ENCODE data around the gene SPATA6. TPM values are rescaled to one million over a fixed set of nuclear protein-coding genes. Genes with fewer than 3 reads are reported as not detected.

Gene SPATA6
- polyA plus RNA-seq, 1 donor from 2014 or later: 3.2 TPM

DNA sequence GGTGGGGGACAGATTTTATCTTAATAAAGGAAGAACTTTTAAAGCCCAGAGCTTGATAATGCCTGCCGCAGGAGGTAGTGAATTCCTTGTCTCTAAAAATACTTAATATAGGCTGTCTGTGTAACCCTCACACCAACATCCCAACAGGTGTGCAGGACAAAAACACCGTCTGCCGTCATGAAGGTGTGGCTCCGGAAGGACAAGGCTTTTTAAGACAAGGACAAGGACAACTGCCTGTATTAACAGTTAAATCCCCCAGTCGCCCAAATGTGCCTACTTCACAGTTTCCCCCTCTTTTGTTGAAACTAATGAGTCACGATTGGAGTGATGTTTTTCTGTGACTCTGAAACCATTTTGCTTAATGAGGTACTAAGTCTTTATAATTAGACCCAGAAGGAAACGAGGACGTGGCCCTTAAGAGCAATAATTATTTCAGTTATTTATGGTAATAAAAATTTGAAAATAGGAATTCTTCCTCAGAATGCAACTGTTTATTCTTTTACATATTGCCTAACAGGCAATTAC lies 27.3 kb upstream of the SPATA6 start:
- no peaks in the 10 kb centered on the region for H3K27me3 ChIP-seq (ENCODE audit: insufficient read depth, low read depth, low read length)
- no peaks in the 10 kb centered on the region for H3K79me2 ChIP-seq (replicated peaks; ENCODE audit: insufficient read depth, low read length)
- no peak overlapping the region for H3K27ac ChIP-seq (ENCODE audit: low read length)
- no peak overlapping the region for H3K4me2 ChIP-seq (ENCODE audit: low read length)
- H3K4me3 ChIP-seq (ENCODE audit: low read length): no peak overlapping the region
- H4K20me1 ChIP-seq (ENCODE audit: insufficient read depth): no peaks in the 10 kb centered on the region
- H3K36me3 ChIP-seq (ENCODE audit: insufficient read depth, low read length): no peaks in the 10 kb centered on the region
- H3K9ac ChIP-seq (ENCODE audit: low read length): no peak overlapping the region
- no peak overlapping the region for H2AFZ ChIP-seq (ENCODE audit: low read depth, low read length)
- no peaks in the 10 kb centered on the region for H3K9me2 ChIP-seq (ENCODE audit: insufficient read depth, low read length)
- TF ChIP-seq EP300 (conservative IDR thresholded peaks at IDR 0.05; ENCODE audit: poor library complexity, severe bottlenecking) (no peak), MXI1 (conservative IDR thresholded peaks at IDR 0.05; ENCODE audit: poor library complexity, severe bottlenecking) (no peak), TAF1 (IDR thresholded peaks at IDR 0.05; ENCODE audit: low read depth) (no peak), SMC3 (conservative IDR thresholded peaks at IDR 0.05; ENCODE audit: poor library complexity) (no peak), POLR2AphosphoS5 (IDR thresholded peaks at IDR 0.05) (no peak), EZH2 (IDR thresholded peaks at IDR 0.05; ENCODE audit: borderline replicate concordance, insufficient read depth, low read length, poor library complexity, severe bottlenecking) (no peak)
- H3K9me3 ChIP-seq (ENCODE audit: low read length): no peaks in the 10 kb centered on the region
- H3F3A ChIP-seq (ENCODE audit: insufficient read depth, low read length, poor library complexity, severe bottlenecking): no peaks in the 10 kb centered on the region

DNA sequence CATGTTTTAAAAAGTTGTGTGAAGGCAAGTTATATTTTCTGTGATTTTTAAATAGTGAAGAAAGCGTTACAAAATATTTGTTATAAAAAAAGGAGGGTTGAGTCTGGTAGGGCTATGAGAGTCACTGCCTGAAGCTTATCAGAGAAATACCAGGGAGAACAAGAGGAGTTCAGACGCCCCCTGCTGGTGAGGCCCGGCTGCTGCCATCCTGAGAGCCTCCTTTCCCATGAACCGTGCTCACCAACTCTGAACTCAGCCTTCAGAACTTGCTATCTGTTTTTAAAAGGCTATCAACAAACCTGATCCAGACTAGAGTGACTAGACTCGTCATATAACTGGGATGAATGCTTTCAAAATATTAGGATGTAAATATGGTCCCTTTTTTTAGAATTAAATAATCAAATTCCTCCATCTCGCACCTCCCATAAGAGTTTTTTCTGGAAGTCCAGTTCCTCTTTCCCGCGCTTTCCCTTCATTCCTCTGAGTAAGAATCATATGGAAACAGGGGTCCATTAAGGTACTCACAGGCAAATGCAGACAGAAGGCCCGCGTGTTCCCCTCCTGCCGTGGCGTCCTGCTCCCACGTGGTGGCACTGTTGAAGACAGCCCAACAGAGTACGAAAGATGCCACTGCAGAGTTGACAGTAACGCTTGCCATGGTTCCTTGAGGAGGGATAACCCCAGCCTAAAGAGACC lies 26.2 kb upstream of the SPATA6 start:
- no peak overlapping the region for H3K4me2 ChIP-seq (ENCODE audit: low read length)
- no peak overlapping the region for H2AFZ ChIP-seq (ENCODE audit: low read depth, low read length)
- H3K27me3 ChIP-seq (ENCODE audit: insufficient read depth, low read depth, low read length): no peaks in the 10 kb centered on the region
- H3K36me3 ChIP-seq (ENCODE audit: insufficient read depth, low read length): no peaks in the 10 kb centered on the region
- no peaks in the 10 kb centered on the region for H3F3A ChIP-seq (ENCODE audit: insufficient read depth, low read length, poor library complexity, severe bottlenecking)
- H3K9ac ChIP-seq (ENCODE audit: low read length): no peak overlapping the region
- H3K79me2 ChIP-seq (replicated peaks; ENCODE audit: insufficient read depth, low read length): no peaks in the 10 kb centered on the region
- H3K9me2 ChIP-seq (ENCODE audit: insufficient read depth, low read length): no peaks in the 10 kb centered on the region
- no peaks in the 10 kb centered on the region for H4K20me1 ChIP-seq (ENCODE audit: insufficient read depth)
- H3K4me3 ChIP-seq (ENCODE audit: low read length): no peak overlapping the region
- H3K9me3 ChIP-seq (ENCODE audit: low read length): no peaks in the 10 kb centered on the region
- no peak overlapping the region for H3K27ac ChIP-seq (ENCODE audit: low read length)
- TF ChIP-seq, protein P1, sequence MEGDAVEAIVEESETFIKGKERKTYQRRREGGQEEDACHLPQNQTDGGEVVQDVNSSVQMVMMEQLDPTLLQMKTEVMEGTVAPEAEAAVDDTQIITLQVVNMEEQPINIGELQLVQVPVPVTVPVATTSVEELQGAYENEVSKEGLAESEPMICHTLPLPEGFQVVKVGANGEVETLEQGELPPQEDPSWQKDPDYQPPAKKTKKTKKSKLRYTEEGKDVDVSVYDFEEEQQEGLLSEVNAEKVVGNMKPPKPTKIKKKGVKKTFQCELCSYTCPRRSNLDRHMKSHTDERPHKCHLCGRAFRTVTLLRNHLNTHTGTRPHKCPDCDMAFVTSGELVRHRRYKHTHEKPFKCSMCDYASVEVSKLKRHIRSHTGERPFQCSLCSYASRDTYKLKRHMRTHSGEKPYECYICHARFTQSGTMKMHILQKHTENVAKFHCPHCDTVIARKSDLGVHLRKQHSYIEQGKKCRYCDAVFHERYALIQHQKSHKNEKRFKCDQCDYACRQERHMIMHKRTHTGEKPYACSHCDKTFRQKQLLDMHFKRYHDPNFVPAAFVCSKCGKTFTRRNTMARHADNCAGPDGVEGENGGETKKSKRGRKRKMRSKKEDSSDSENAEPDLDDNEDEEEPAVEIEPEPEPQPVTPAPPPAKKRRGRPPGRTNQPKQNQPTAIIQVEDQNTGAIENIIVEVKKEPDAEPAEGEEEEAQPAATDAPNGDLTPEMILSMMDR (IDR thresholded peaks at IDR 0.05; ENCODE audit: poor library complexity, severe bottlenecking): peak; percentile 73
- TF ChIP-seq RAD21 (conservative IDR thresholded peaks at IDR 0.05): peak; percentile 52
- peak; percentile 60 for TF ChIP-seq SMC3 (conservative IDR thresholded peaks at IDR 0.05; ENCODE audit: poor library complexity)
- TF ChIP-seq MXI1 (conservative IDR thresholded peaks at IDR 0.05; ENCODE audit: poor library complexity, severe bottlenecking): no peak

DNA sequence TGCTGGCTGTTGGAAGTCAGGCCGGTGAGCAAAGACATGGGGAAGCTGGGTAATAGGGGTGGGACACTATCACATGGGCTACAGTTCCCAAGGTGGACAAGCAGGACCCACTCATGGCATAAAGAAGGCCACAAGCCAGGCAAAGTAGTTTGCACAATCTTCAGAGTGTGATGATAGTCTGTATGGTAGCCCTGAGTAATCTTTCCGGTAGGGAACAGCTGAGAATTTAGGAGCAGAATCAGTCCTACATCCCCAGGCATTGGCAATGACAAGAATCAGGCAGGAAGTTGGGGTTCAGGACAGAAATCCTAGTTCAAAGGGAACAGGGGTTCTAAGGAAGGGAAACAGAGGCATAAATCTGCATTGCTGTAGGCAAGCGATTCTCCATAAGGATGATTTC lies 23.9 kb upstream of the SPATA6 start:
- no peak overlapping the region for H3K27ac ChIP-seq (ENCODE audit: low read length)
- H2AFZ ChIP-seq (ENCODE audit: low read depth, low read length): no peak overlapping the region
- H3K27me3 ChIP-seq (ENCODE audit: insufficient read depth, low read depth, low read length): no peaks in the 10 kb centered on the region
- H3K4me2 ChIP-seq (ENCODE audit: low read length): no peak overlapping the region
- no peak overlapping the region for H3K9ac ChIP-seq (ENCODE audit: low read length)
- no peaks in the 10 kb centered on the region for H3K9me3 ChIP-seq (ENCODE audit: low read length)
- H3F3A ChIP-seq (ENCODE audit: insufficient read depth, low read length, poor library complexity, severe bottlenecking): no peaks in the 10 kb centered on the region
- TF ChIP-seq EZH2 (IDR thresholded peaks at IDR 0.05; ENCODE audit: borderline replicate concordance, insufficient read depth, low read length, poor library complexity, severe bottlenecking) (no peak), RAD21 (conservative IDR thresholded peaks at IDR 0.05) (no peak), SMC3 (conservative IDR thresholded peaks at IDR 0.05; ENCODE audit: poor library complexity) (no peak), EP300 (conservative IDR thresholded peaks at IDR 0.05; ENCODE audit: poor library complexity, severe bottlenecking) (no peak), TAF1 (IDR thresholded peaks at IDR 0.05; ENCODE audit: low read depth) (no peak), MXI1 (conservative IDR thresholded peaks at IDR 0.05; ENCODE audit: poor library complexity, severe bottlenecking) (no peak), POLR2AphosphoS5 (IDR thresholded peaks at IDR 0.05) (no peak)
- TF ChIP-seq, protein P1 (IDR thresholded peaks at IDR 0.05; ENCODE audit: poor library complexity, severe bottlenecking): no peak
- TF ChIP-seq, protein P2, sequence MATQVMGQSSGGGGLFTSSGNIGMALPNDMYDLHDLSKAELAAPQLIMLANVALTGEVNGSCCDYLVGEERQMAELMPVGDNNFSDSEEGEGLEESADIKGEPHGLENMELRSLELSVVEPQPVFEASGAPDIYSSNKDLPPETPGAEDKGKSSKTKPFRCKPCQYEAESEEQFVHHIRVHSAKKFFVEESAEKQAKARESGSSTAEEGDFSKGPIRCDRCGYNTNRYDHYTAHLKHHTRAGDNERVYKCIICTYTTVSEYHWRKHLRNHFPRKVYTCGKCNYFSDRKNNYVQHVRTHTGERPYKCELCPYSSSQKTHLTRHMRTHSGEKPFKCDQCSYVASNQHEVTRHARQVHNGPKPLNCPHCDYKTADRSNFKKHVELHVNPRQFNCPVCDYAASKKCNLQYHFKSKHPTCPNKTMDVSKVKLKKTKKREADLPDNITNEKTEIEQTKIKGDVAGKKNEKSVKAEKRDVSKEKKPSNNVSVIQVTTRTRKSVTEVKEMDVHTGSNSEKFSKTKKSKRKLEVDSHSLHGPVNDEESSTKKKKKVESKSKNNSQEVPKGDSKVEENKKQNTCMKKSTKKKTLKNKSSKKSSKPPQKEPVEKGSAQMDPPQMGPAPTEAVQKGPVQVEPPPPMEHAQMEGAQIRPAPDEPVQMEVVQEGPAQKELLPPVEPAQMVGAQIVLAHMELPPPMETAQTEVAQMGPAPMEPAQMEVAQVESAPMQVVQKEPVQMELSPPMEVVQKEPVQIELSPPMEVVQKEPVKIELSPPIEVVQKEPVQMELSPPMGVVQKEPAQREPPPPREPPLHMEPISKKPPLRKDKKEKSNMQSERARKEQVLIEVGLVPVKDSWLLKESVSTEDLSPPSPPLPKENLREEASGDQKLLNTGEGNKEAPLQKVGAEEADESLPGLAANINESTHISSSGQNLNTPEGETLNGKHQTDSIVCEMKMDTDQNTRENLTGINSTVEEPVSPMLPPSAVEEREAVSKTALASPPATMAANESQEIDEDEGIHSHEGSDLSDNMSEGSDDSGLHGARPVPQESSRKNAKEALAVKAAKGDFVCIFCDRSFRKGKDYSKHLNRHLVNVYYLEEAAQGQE (IDR thresholded peaks at IDR 0.05; ENCODE audit: borderline replicate concordance): no peak
- H3K4me3 ChIP-seq (ENCODE audit: low read length): no peak overlapping the region
- no peaks in the 10 kb centered on the region for H3K79me2 ChIP-seq (replicated peaks; ENCODE audit: insufficient read depth, low read length)
- H3K9me2 ChIP-seq (ENCODE audit: insufficient read depth, low read length): no peaks in the 10 kb centered on the region
- no peaks in the 10 kb centered on the region for H4K20me1 ChIP-seq (ENCODE audit: insufficient read depth)
- no peaks in the 10 kb centered on the region for H3K36me3 ChIP-seq (ENCODE audit: insufficient read depth, low read length)

All from neural cell (in vitro differentiated cells).